Retinal pigment epithelial cell (primary cell): Measurements from ENCODE around the gene DCLRE1B.

Experiments used
- DNase-seq: peaks from one replicate; pipeline ENCODE4 v3.0.0-alpha.2; 2010; ENCODE audit warnings: low read depth
- H3K4me3 ChIP-seq: 2 replicates; pipeline ENCODE4 v1.5.1; 2011; ENCODE audit warnings: mild to moderate bottlenecking, low read length, control low read depth, moderate library complexity
- CTCF ChIP-seq: conservative IDR thresholded peaks from 2 replicates; pipeline ENCODE4 v1.5.1; 2011; ENCODE audit warnings: low read depth, low read length, control low read depth, inconsistent platforms

DCLRE1B gene

GRCh38 chr1:113940365-113941244 is 35.5 kb downstream of the DCLRE1B start:
- no peak overlapping the region for H3K4me3 ChIP-seq
- DNase-seq = no peak
- TF ChIP-seq CTCF = no peak

GRCh38 chr1:113941245-113941559 is 36.1 kb downstream of the DCLRE1B start:
- no peak overlapping the region for H3K4me3 ChIP-seq
- no peak for TF ChIP-seq CTCF
- no peak for DNase-seq

- TF ChIP-seq CTCF = no peak
- H3K4me3 ChIP-seq = no peak overlapping the region
- no peak for DNase-seq
Observed at GRCh38 chr1:113942527-113942926, 37.4 kb downstream of the DCLRE1B start.

GRCh38 chr1:113943028-113943811 is 38.1 kb downstream of the DCLRE1B start:
- TF ChIP-seq CTCF = no peak
- DNase-seq = no peak
- no peak overlapping the region for H3K4me3 ChIP-seq

GRCh38 chr1:113945329-113945728 is 40.2 kb downstream of the DCLRE1B start:
- DNase-seq = no peak
- no peak for TF ChIP-seq CTCF
- H3K4me3 ChIP-seq = no peak overlapping the region

GRCh38 chr1:113946112-113946511 is 41.0 kb downstream of the DCLRE1B start:
- no peak for DNase-seq
- TF ChIP-seq CTCF = no peak
- no peak overlapping the region for H3K4me3 ChIP-seq
